Stimulated activated CD4-positive, alpha-beta T cell treated with anti-CD3 and anti-CD28 coated beads, Interleukin-15, amount 100 ng/mL, for 1 hour (primary cell): Measurements from ENCODE around the gene ABCD1.
A peak's percentile ranks its signal among the peaks of the same experiment; 100 is the strongest.

Experiments used
- DNase-seq, 2 donors: peaks; one replicate each; pipeline ENCODE4 v3.0.0-alpha.2; 2020; ENCODE audit warnings: low read depth in 1 of 2, low spot score in 1 of 2

Gene ABCD1

GRCh38 chrX:153755136-153755535 is 30.5 kb downstream of the ABCD1 start:
- DNase-seq = no peak

- DNase-seq = no peak
These were observed 37.2 kb downstream of the ABCD1 start for GRCh38 chrX:153761863-153762262.

- no peak for DNase-seq
These were observed 38.0 kb downstream of the ABCD1 start for GRCh38 chrX:153762626-153763173.

GRCh38 chrX:153763298-153763932 is 38.8 kb downstream of the ABCD1 start:
- DNase-seq = no peak

- peak; percentile 51 to 60 for DNase-seq
These were observed 39.5 kb downstream of the ABCD1 start, which contains the start of gene PLXNB3 for GRCh38 chrX:153763989-153764755. Gene PLXNB3 (plus strand): TSS chrX:153764249. CDS start chrX:153765536, 1,287 bp downstream.

GRCh38 chrX:153764786-153765137 is 40.1 kb downstream of the ABCD1 start:
- no peak for DNase-seq

- DNase-seq = no peak
These were observed 40.8 kb downstream of the ABCD1 start for GRCh38 chrX:153765138-153766079.

- DNase-seq = peak in 1 of 2 donors; percentile 8
These were observed 41.6 kb downstream of the ABCD1 start for GRCh38 chrX:153766098-153766817.

- DNase-seq = no peak
These were observed 42.4 kb downstream of the ABCD1 start for GRCh38 chrX:153766871-153767673.

- DNase-seq = no peak
These were observed 43.0 kb downstream of the ABCD1 start for GRCh38 chrX:153767674-153768055.

- no peak for DNase-seq
These were observed 43.9 kb downstream of the ABCD1 start for GRCh38 chrX:153768311-153769157.

GRCh38 chrX:153769158-153769864 is 44.7 kb downstream of the ABCD1 start:
- no peak for DNase-seq

- no peak for DNase-seq
These were observed 45.4 kb downstream of the ABCD1 start for GRCh38 chrX:153769865-153770600.

GRCh38 chrX:153770601-153771414 is 46.2 kb downstream of the ABCD1 start:
- DNase-seq = no peak

GRCh38 chrX:153771415-153772315 is 47.0 kb downstream of the ABCD1 start:
- DNase-seq = no peak
